B cell (primary cell): ENCODE data around the gene LSM7. TPM values are rescaled to one million over a fixed set of nuclear protein-coding genes. Genes with fewer than 3 reads are reported as not detected.
A peak's percentile ranks its signal among the peaks of the same experiment; 100 is the strongest.

ENCODE experiments used
- ATAC-seq: fragments of 200-7000 bp; cut with Tn5 transposase; one replicate; pipeline ENCODE4 v1.10.0; 2021; ENCODE audit warnings: low read depth, mild to moderate bottlenecking, moderate number of reproducible peaks, moderate library complexity
- CTCF ChIA-PET: fragments of 350-600 bp; sonication (Branson Sonifier 250); formaldehyde crosslinking; loops from one replicate; lab custom pipeline; 2021; ENCODE audit warnings: antibody characterized with exemption, inconsistent platforms; lab: Charles Lee
- POLR2A ChIA-PET: fragments of 350-600 bp; sonication (Branson Sonifier 250); formaldehyde crosslinking; loops from one replicate; lab custom pipeline; 2021; ENCODE audit warnings: antibody characterized with exemption; lab: Charles Lee
- DNase-seq: peaks from one replicate; pipeline ENCODE4 v3.0.0; 2013
- H2AFZ ChIP-seq: 2 replicates; pipeline ENCODE4 v1.6.1; 2012; ENCODE audit warnings: mild to moderate bottlenecking, low read depth, low read length; ENCODE audit not compliant: insufficient read depth, poor library complexity, severe bottlenecking
- H3K27ac ChIP-seq, 2 donors: 1 replicate in 1 of 2; 2 replicates in 1 of 2; pipeline ENCODE4 v1.5.1; 2012 to 2013; ENCODE audit warnings: low read length in 2 of 2, mild to moderate bottlenecking in 2 of 2, moderate library complexity in 1 of 2
- H3K27me3 ChIP-seq, 4 experiments: fragments of 200-600 bp in 1 of 4; sonication (generic) in 1 of 4; replicated peaks in 1 of 4; 1 replicate in 2 of 4; 2 replicates in 2 of 4; pipeline versions ENCODE4 v1.6.1 to v1.7.0; 2013 to 2016; ENCODE audit warnings: low read length in 3 of 4, mild to moderate bottlenecking in 2 of 4, mixed read lengths in 1 of 4, moderate library complexity in 1 of 4; ENCODE audit not compliant: insufficient read depth in 4 of 4, control insufficient read depth in 3 of 4; ENCODE audit errors: control extremely low read depth in 1 of 4
- H3K36me3 ChIP-seq, 2 experiments: replicated peaks in 1 of 2; 1 replicate in 1 of 2; 2 replicates in 1 of 2; pipeline versions ENCODE4 v1.6.1 to v1.7.1; 2013; ENCODE audit warnings: low read length in 1 of 2; ENCODE audit not compliant: insufficient read depth in 2 of 2, control insufficient read depth in 1 of 2; ENCODE audit errors: control extremely low read depth in 1 of 2, extremely low read depth in 1 of 2
- H3K4me1 ChIP-seq, 2 donors: fragments of 200-600 bp in 1 of 2; sonication (generic) in 1 of 2; 1 replicate in 1 of 2; 2 replicates in 1 of 2; pipeline versions ENCODE4 v1.5.1 to v1.6.1; 2013 to 2017; ENCODE audit warnings: low read length in 2 of 2; ENCODE audit not compliant: control insufficient read depth in 2 of 2, insufficient read depth in 2 of 2
- H3K4me2 ChIP-seq: replicated peaks from 2 replicates; pipeline ENCODE3; 2012; ENCODE audit warnings: mild to moderate bottlenecking, low read depth, low read length; ENCODE audit not compliant: poor library complexity, severe bottlenecking
- H3K4me3 ChIP-seq, 5 experiments: fragments of 200-600 bp in 1 of 5; sonication (generic) in 1 of 5; 1 replicate in 3 of 5; 2 replicates in 2 of 5; pipeline versions ENCODE4 v1.5.1 to v1.7.0; 2011 to 2016; ENCODE audit warnings: low read length in 4 of 5, mild to moderate bottlenecking in 4 of 5, low read depth in 2 of 5, control low read depth in 1 of 5, moderate library complexity in 1 of 5; ENCODE audit not compliant: insufficient read depth in 1 of 5; ENCODE audit errors: control extremely low read depth in 1 of 5, extremely low read depth in 1 of 5
- H3K79me2 ChIP-seq: fragments of 200-600 bp; sonication (generic); one replicate; pipeline ENCODE4 v1.6.0; 2016; ENCODE audit warnings: low read length; ENCODE audit not compliant: control insufficient read depth, insufficient read depth
- H3K9ac ChIP-seq: fragments of 200-600 bp; sonication (generic); 2 replicates; pipeline ENCODE4 v1.6.1; 2017; ENCODE audit warnings: mild to moderate bottlenecking, low read length, moderate library complexity
- H3K9me3 ChIP-seq, 3 donors: one replicate each; pipeline versions ENCODE4 v1.6.1 to v1.7.1; 2013; ENCODE audit warnings: low read length in 2 of 3; ENCODE audit not compliant: control insufficient read depth in 2 of 3, insufficient read depth in 1 of 3; ENCODE audit errors: control extremely low read depth in 1 of 3
- H4K20me1 ChIP-seq: 2 replicates; pipeline ENCODE4 v1.6.0; 2012; ENCODE audit warnings: mild to moderate bottlenecking, low read length; ENCODE audit not compliant: insufficient read depth, control insufficient read depth, poor library complexity, severe bottlenecking
- H3K27ac Mint-ChIP-seq: one replicate; pipeline ENCODE4 v1.8.0; 2021; ENCODE audit warnings: mixed read lengths
- H3K27me3 Mint-ChIP-seq: one replicate; pipeline ENCODE4 v1.8.0; 2021; ENCODE audit warnings: mixed read lengths
- H3K4me1 Mint-ChIP-seq: one replicate; pipeline ENCODE4 v1.8.0; 2021; ENCODE audit warnings: mixed read lengths
- H3K4me3 Mint-ChIP-seq: one replicate; pipeline ENCODE4 v1.8.0; 2021; ENCODE audit warnings: mixed read lengths
- H3K9me3 Mint-ChIP-seq: one replicate; pipeline ENCODE4 v1.8.0; 2022; ENCODE audit warnings: mixed read lengths; ENCODE audit not compliant: insufficient read depth
- CTCF ChIP-seq: fragments of 200-600 bp; IDR thresholded peaks from one replicate; pipeline ENCODE4 v1.8.0; 2022; ENCODE audit warnings: antibody characterized with exemption, mild to moderate bottlenecking
- EZH2 ChIP-seq: IDR thresholded peaks from 2 replicates; pipeline ENCODE4 v1.6.1; 2012; ENCODE audit warnings: borderline replicate concordance, low read depth, mild to moderate bottlenecking, moderate library complexity, low read length; ENCODE audit not compliant: insufficient read depth, poor library complexity, severe bottlenecking
- WGBS: methylation state at CpG from one replicate; pipeline ENCODE4 v1.1.5; 2013; ENCODE audit warnings: missing lambda C conversion rate; ENCODE audit not compliant: insufficient coverage; 5-methylcytosine and 5-hydroxymethylcytosine counted together
- intact Hi-C: fragments of 100-400 bp; cut with micrococcal nuclease; formaldehyde crosslinking; loops from one replicate; pipeline ENCODE4 v1.10.0; 2022
- polyA plus RNA-seq: library from polyadenylated mRNA; depleted of rRNA; stranded (reverse); fragments of >200 nt; gene quantifications from 2 replicates; pipeline ENCODE4 v1.2.3, GENCODE V29; 2012
- total RNA-seq, 2 donors: library from RNA; stranded (reverse); fragments of 120-200 nt in 1 of 2; gene quantifications; 1 replicate in 1 of 2; 2 replicates in 1 of 2; pipeline versions ENCODE4 v1.2.3 to v1.2.4, GENCODE V29; 2013 to 2022

Gene LSM7
- total and polyA plus RNA-seq, 2 donors (not counting 1 experiment from before 2014, with no cell fraction given), result 201 to 820 TPM

GRCh38 chr19:2374808-2375207 is 46.4 kb upstream of the LSM7 start:
- TF ChIP-seq EZH2, result no peak
- no peak for TF ChIP-seq CTCF
- CTCF ChIA-PET, result no interaction called here
- Mint-ChIP-seq H3K4me1 (peaks cover 2% of the 10 kb centered on the region), H3K27ac (peak overlapping the region; percentile 46), H3K9me3 (no peaks in the 10 kb centered on the region), H3K27me3 (no peaks in the 10 kb centered on the region), H3K4me3 (no peak overlapping the region)
- 95% methylated on average over 11 of the region's 13 CpGs for WGBS
- ATAC-seq, result no peak
- H3K27me3 ChIP-seq, result peaks cover 0 to 2% (median 0%) of the 10 kb centered on the region in 4 experiments
- H3K27ac ChIP-seq, result no peak overlapping the region
- no peak overlapping the region for H3K4me2 ChIP-seq
- POLR2A ChIA-PET, result no interaction called here
- H4K20me1 ChIP-seq, result no peaks in the 10 kb centered on the region
- H3K36me3 ChIP-seq, result no peaks in the 10 kb centered on the region
- no peak overlapping the region for H3K9ac ChIP-seq
- H3K4me1 ChIP-seq, result no peaks in the 10 kb centered on the region
- DNase-seq, result no peak
- H3K9me3 ChIP-seq, result peaks cover 0 to 24% (median 7%) of the 10 kb centered on the region in 3 donors
- intact Hi-C loops, result no loop called here
- H2AFZ ChIP-seq, result no peak overlapping the region
- no peak overlapping the region for H3K4me3 ChIP-seq
- H3K79me2 ChIP-seq, result no peaks in the 10 kb centered on the region

GRCh38 chr19:2372076-2372612 is 43.8 kb upstream of the LSM7 start:
- CTCF ChIA-PET, result interaction anchor here (0.6 to 0.9 kb wide), 2 partner anchors 124 to 136 kb away, joined by 3 read pairs; partner anchors contain the start of gene PLEKHJ1

More at GRCh38 chr19:2372076-2372612, 43.8 kb upstream of the LSM7 start:
- Histone ChIP-seq H3K9me3 (peaks cover 0 to 13% (median 0%) of the 10 kb centered on the region in 3 donors), H3K27ac (no peak overlapping the region), H3K4me3 (no peak overlapping the region), H3K9ac (no peak overlapping the region), H3K27me3 (peaks cover 0 to 5% (median 0%) of the 10 kb centered on the region in 4 experiments), H3K4me1 (no peaks in the 10 kb centered on the region), H3K36me3 (no peaks in the 10 kb centered on the region), H3K4me2 (no peak overlapping the region), H3K79me2 (no peaks in the 10 kb centered on the region), H4K20me1 (no peaks in the 10 kb centered on the region), H2AFZ (no peak overlapping the region)
- no peak overlapping the region for H3K4me3 Mint-ChIP-seq
- no peaks in the 10 kb centered on the region for H3K9me3 Mint-ChIP-seq
- no peak for TF ChIP-seq EZH2
- TF ChIP-seq CTCF, result no peak
- ATAC-seq, result no peak
- H3K4me1 Mint-ChIP-seq, result peaks cover 2% of the 10 kb centered on the region
- peaks cover 5% of the 10 kb centered on the region for H3K27me3 Mint-ChIP-seq
- intact Hi-C loops, result no loop called here
- WGBS, result 90% methylated on average over 8 of the region's 11 CpGs
- POLR2A ChIA-PET, result no interaction called here
- H3K27ac Mint-ChIP-seq, result no peak overlapping the region
- DNase-seq, result no peak
